H9 (cell line): ENCODE results near the gene TMIE. TPM values are rescaled to one million over a fixed set of nuclear protein-coding genes. Genes with fewer than 3 reads are reported as not detected.

Experiments used
- DNase-seq: peaks from one replicate; pipeline ENCODE4 v3.0.0-alpha.2; 2017
- H2AFZ ChIP-seq: one replicate; pipeline ENCODE4 v1.6.1; 2013; ENCODE audit warnings: mild to moderate bottlenecking, low read length, control low read depth, moderate library complexity
- H2AK5ac ChIP-seq: 2 replicates; pipeline ENCODE4 v1.6.1; 2013; ENCODE audit warnings: low read length, control low read depth, mixed read lengths; ENCODE audit not compliant: insufficient read length
- H2BK120ac ChIP-seq: one replicate; pipeline ENCODE4 v1.6.1; 2013; ENCODE audit warnings: low read depth, mild to moderate bottlenecking, low read length, control low read depth, inconsistent platforms; ENCODE audit not compliant: poor library complexity, severe bottlenecking
- H2BK12ac ChIP-seq: 2 replicates; pipeline ENCODE4 v1.6.1; 2013; ENCODE audit warnings: low read length, control low read depth, mixed read lengths, low read depth; ENCODE audit not compliant: insufficient read length
- H2BK15ac ChIP-seq: 2 replicates; pipeline ENCODE4 v1.6.1; 2013; ENCODE audit warnings: low read depth, low read length, control low read depth
- H2BK20ac ChIP-seq: one replicate; pipeline ENCODE4 v1.6.1; 2013; ENCODE audit warnings: low read depth, mild to moderate bottlenecking, low read length, control low read depth, inconsistent platforms; ENCODE audit not compliant: poor library complexity, severe bottlenecking
- H2BK5ac ChIP-seq: 2 replicates; pipeline ENCODE4 v1.6.1; 2013; ENCODE audit warnings: low read length, control low read depth, mixed read lengths; ENCODE audit not compliant: insufficient read length
- H3K14ac ChIP-seq: 2 replicates; pipeline ENCODE4 v1.6.1; 2013; ENCODE audit warnings: low read length, control low read depth; ENCODE audit not compliant: insufficient read depth
- H3K18ac ChIP-seq: 2 replicates; pipeline ENCODE4 v1.6.1; 2013; ENCODE audit warnings: low read depth, mild to moderate bottlenecking, mixed read lengths, low read length, control low read depth; ENCODE audit not compliant: insufficient read length
- H3K23ac ChIP-seq: 2 replicates; pipeline ENCODE4 v1.6.1; 2013; ENCODE audit warnings: low read length, control low read depth, mixed read lengths, low read depth; ENCODE audit not compliant: insufficient read length
- H3K23me2 ChIP-seq: 2 replicates; pipeline ENCODE4 v1.6.1; 2013; ENCODE audit warnings: low read depth, mild to moderate bottlenecking, mixed read lengths, low read length, control low read depth; ENCODE audit not compliant: insufficient read length, poor library complexity, severe bottlenecking
- H3K27ac ChIP-seq: 2 replicates; pipeline ENCODE4 v1.5.1; 2013; ENCODE audit warnings: low read length, control low read depth, mixed read lengths, low read depth; ENCODE audit not compliant: insufficient read length
- H3K27me3 ChIP-seq: 2 replicates; pipeline ENCODE4 v1.6.1; 2013; ENCODE audit warnings: low read length, control low read depth, inconsistent platforms; ENCODE audit not compliant: insufficient read depth
- H3K4ac ChIP-seq: 2 replicates; pipeline ENCODE4 v1.6.1; 2013; ENCODE audit warnings: low read depth, mild to moderate bottlenecking, control low read depth, inconsistent platforms, low read length, moderate library complexity
- H3K4me1 ChIP-seq: 2 replicates; pipeline ENCODE4 v1.6.1; 2013; ENCODE audit warnings: low read length, control low read depth, inconsistent platforms; ENCODE audit not compliant: insufficient read depth
- H3K4me2 ChIP-seq: 2 replicates; pipeline ENCODE4 v1.6.1; 2013; ENCODE audit warnings: low read length, control low read depth, mixed read lengths; ENCODE audit not compliant: insufficient read length, insufficient read depth
- H3K56ac ChIP-seq: 2 replicates; pipeline ENCODE4 v1.6.1; 2013; ENCODE audit warnings: low read depth, mild to moderate bottlenecking, mixed read lengths, low read length, control low read depth; ENCODE audit not compliant: insufficient read length
- H3K79me1 ChIP-seq: 2 replicates; pipeline ENCODE4 v1.6.1; 2013; ENCODE audit warnings: low read depth, mild to moderate bottlenecking, moderate library complexity, low read length, control low read depth, inconsistent platforms; ENCODE audit not compliant: insufficient read depth, poor library complexity, severe bottlenecking
- H3K79me2 ChIP-seq: 2 replicates; pipeline ENCODE4 v1.6.1; 2013; ENCODE audit warnings: low read length, control low read depth, inconsistent platforms; ENCODE audit not compliant: insufficient read depth
- H3K9ac ChIP-seq: 2 replicates; pipeline ENCODE4 v1.6.1; 2013; ENCODE audit warnings: low read length, control low read depth, mixed read lengths; ENCODE audit not compliant: insufficient read length; ENCODE audit errors: extremely low read depth
- H3K9me3 ChIP-seq: one replicate; pipeline ENCODE4 v1.6.1; 2013; ENCODE audit warnings: low read depth, low read length, inconsistent platforms; ENCODE audit not compliant: control insufficient read depth
- H3T11ph ChIP-seq: one replicate; pipeline ENCODE4 v1.6.1; 2013; ENCODE audit warnings: mild to moderate bottlenecking, low read length, control low read depth, inconsistent platforms
- H4K20me1 ChIP-seq: one replicate; pipeline ENCODE4 v1.6.1; 2013; ENCODE audit not compliant: control insufficient read depth, insufficient read length, insufficient read depth
- H4K5ac ChIP-seq: 2 replicates; pipeline ENCODE4 v1.6.1; 2013; ENCODE audit warnings: low read depth, mild to moderate bottlenecking, mixed read lengths, low read length, control low read depth; ENCODE audit not compliant: insufficient read length
- H4K8ac ChIP-seq: replicated peaks from 2 replicates; pipeline ENCODE4 v1.6.1; 2013; ENCODE audit warnings: low read length, control low read depth, mixed read lengths, low read depth; ENCODE audit not compliant: insufficient read length
- H4K91ac ChIP-seq: 2 replicates; pipeline ENCODE4 v1.6.1; 2013; ENCODE audit warnings: low read depth, mild to moderate bottlenecking, moderate library complexity, mixed read lengths, low read length, control low read depth; ENCODE audit not compliant: insufficient read length
- H3K27ac Mint-ChIP-seq, 3 experiments: 2 replicates in 2 of 3; 3 replicates in 1 of 3; pipeline ENCODE4 v1.8.0; 2020 to 2021; ENCODE audit warnings: mixed read lengths in 3 of 3, mild to moderate bottlenecking in 1 of 3, moderate library complexity in 1 of 3
- H3K27me3 Mint-ChIP-seq: 2 replicates; pipeline ENCODE4 v1.8.0; 2021; ENCODE audit warnings: low read depth, mild to moderate bottlenecking, moderate library complexity, mixed read lengths
- H3K36me3 Mint-ChIP-seq, 3 experiments: 2 replicates in 2 of 3; 3 replicates in 1 of 3; pipeline ENCODE4 v1.8.0; 2020 to 2021; ENCODE audit warnings: low read depth in 3 of 3, mixed read lengths in 3 of 3; ENCODE audit not compliant: insufficient read depth in 1 of 3
- H3K4me1 Mint-ChIP-seq, 2 experiments: 2 replicates each; pipeline ENCODE4 v1.8.0; 2020; ENCODE audit warnings: mixed read lengths in 2 of 2
- H3K4me3 Mint-ChIP-seq, 2 experiments: 2 replicates in 1 of 2; 3 replicates in 1 of 2; pipeline ENCODE4 v1.8.0; 2020 to 2021; ENCODE audit warnings: mild to moderate bottlenecking in 2 of 2, mixed read lengths in 2 of 2, moderate library complexity in 1 of 2
- H3K9me3 Mint-ChIP-seq, 2 experiments: 2 replicates in 1 of 2; 3 replicates in 1 of 2; pipeline ENCODE4 v1.8.0; 2020; ENCODE audit warnings: mild to moderate bottlenecking in 2 of 2, mixed read lengths in 2 of 2, moderate library complexity in 1 of 2
- WGBS: extraction: QIAGEN DNeasy Blood & Tissue Kit; methylation state at CpG from one replicate; pipeline ENCODE4 v1.1.7; 2013; ENCODE audit warnings: missing lambda C conversion rate, low lambda C conversion rate, mixed read lengths; ENCODE audit not compliant: insufficient read length; ENCODE audit errors: extremely low coverage; 5-methylcytosine and 5-hydroxymethylcytosine counted together
- total RNA-seq: library from RNA; stranded (reverse); gene quantifications from 2 replicates; pipeline ENCODE4 v1.2.1, GENCODE V29; 2021
- TF ChIP-seq, protein P1 (sequence below): fragments of 200-600 bp; sonication (generic); conservative IDR thresholded peaks from 3 replicates; pipeline ENCODE4 v1.8.0; 2021; ENCODE audit warnings: antibody characterized with exemption, mild to moderate bottlenecking

TMIE gene
- total RNA-seq, 1 experiment from 2014 or later = 0.63 TPM

DNA sequence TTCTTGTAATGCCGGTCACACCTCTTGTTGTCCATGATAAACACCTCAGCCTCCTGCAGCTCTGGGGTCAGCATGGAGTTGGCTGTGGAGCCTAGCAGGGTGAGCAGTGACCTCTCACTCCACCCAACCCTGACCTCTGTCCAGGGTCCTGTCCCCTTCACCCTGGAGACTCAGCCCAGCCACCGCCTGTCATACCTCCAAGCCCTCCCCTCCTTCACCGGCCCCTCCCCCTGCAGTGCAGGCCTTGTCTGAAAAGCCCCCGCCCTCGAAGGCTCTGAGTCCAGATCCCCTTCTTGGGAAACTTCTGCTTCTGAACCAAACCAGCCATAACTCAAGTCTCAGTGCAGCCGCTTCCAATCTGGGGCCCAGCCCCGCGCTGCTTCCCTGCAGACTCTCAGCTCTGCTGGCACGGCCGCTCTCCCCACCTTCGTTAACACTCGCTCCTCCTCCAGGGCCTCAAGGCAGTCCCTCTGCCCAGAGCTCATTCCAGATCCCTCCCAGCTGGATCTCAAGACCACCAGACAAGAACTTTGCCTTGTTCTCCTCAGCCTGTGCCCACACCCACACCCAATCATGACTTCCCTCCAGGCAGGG lies 41.9 kb downstream of the TMIE start:
- Histone ChIP-seq H3K23me2 (no peaks in the 10 kb centered on the region), H2BK120ac (no peak overlapping the region), H3K4me1 (no peaks in the 10 kb centered on the region), H2BK15ac (no peak overlapping the region), H3K79me2 (no peaks in the 10 kb centered on the region), H4K5ac (no peak overlapping the region), H3T11ph (no peak overlapping the region), H2AK5ac (no peak overlapping the region), H2BK5ac (no peak overlapping the region), H3K9ac (no peak overlapping the region), H3K27me3 (no peaks in the 10 kb centered on the region), H4K91ac (no peak overlapping the region), H3K9me3 (no peaks in the 10 kb centered on the region), H4K8ac (no peak overlapping the region), H3K4me2 (no peak overlapping the region), H3K79me1 (no peaks in the 10 kb centered on the region), H3K23ac (no peak overlapping the region), H3K27ac (no peak overlapping the region), H3K18ac (no peak overlapping the region), H2BK20ac (no peak overlapping the region), H3K4ac (no peak overlapping the region), H2BK12ac (no peak overlapping the region), H3K56ac (no peak overlapping the region), H2AFZ (no peak overlapping the region), H3K14ac (no peak overlapping the region), H4K20me1 (no peaks in the 10 kb centered on the region)
- Mint-ChIP-seq H3K4me3 (no peak overlapping the region), H3K9me3 (no peaks in the 10 kb centered on the region), H3K4me1 (peaks cover 9 to 10% of the 10 kb centered on the region in 2 experiments), H3K27me3 (no peaks in the 10 kb centered on the region), H3K36me3 (no peaks in the 10 kb centered on the region; a peak in 2 of 7 replicates), H3K27ac (0 out of 7 replicates have a peak overlapping the region, but pooled peaks of 1 of the 3 experiments have one; percentile 2)
- TF ChIP-seq, protein P1, sequence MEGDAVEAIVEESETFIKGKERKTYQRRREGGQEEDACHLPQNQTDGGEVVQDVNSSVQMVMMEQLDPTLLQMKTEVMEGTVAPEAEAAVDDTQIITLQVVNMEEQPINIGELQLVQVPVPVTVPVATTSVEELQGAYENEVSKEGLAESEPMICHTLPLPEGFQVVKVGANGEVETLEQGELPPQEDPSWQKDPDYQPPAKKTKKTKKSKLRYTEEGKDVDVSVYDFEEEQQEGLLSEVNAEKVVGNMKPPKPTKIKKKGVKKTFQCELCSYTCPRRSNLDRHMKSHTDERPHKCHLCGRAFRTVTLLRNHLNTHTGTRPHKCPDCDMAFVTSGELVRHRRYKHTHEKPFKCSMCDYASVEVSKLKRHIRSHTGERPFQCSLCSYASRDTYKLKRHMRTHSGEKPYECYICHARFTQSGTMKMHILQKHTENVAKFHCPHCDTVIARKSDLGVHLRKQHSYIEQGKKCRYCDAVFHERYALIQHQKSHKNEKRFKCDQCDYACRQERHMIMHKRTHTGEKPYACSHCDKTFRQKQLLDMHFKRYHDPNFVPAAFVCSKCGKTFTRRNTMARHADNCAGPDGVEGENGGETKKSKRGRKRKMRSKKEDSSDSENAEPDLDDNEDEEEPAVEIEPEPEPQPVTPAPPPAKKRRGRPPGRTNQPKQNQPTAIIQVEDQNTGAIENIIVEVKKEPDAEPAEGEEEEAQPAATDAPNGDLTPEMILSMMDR = no peak
- no peak for DNase-seq
- no CpG with 5 or more reads among the region's 12 CpGs for WGBS
